IMR-90 (cell line): ENCODE results near the gene GNAS. TPM values are rescaled to one million over a fixed set of nuclear protein-coding genes. Genes with fewer than 3 reads are reported as not detected.
A peak's percentile ranks its signal among the peaks of the same experiment; 100 is the strongest.

ENCODE experiments used
- ATAC-seq: fragments of 200-7000 bp; cut with Tn5 transposase; 2 replicates; pipeline ENCODE4 v1.9.1; 2020; ENCODE audit warnings: low read depth, mild to moderate bottlenecking, moderate library complexity
- BruUV-seq: library from RNA; stranded (reverse); fragments of 400-500 nt; replicated peaks from 2 replicates; lab custom pipeline; 2021; lab: Mats Ljungman, UMichigan
- CTCF ChIA-PET: fragments of 300-600 bp; formaldehyde crosslinking; extraction: SDS; loops from one replicate; lab custom pipeline; 2021; ENCODE audit warnings: antibody characterized with exemption; lab: Yijun Ruan, JAX
- POLR2A ChIA-PET: fragments of 300-600 bp; sonication (Branson Sonifier 250); formaldehyde crosslinking; loops from one replicate; lab custom pipeline; 2022; ENCODE audit warnings: antibody characterized with exemption; ENCODE audit not compliant: unreplicated experiment; lab: Charles Lee
- DNase-seq: peaks from one replicate; pipeline ENCODE4 v3.0.0; 2013
- H2AFZ ChIP-seq: replicated peaks from 2 replicates; pipeline ENCODE3; 2013; ENCODE audit warnings: low read length, mild to moderate bottlenecking; ENCODE audit not compliant: poor library complexity
- H2AK5ac ChIP-seq: 2 replicates; pipeline ENCODE4 v1.6.1; 2013; ENCODE audit warnings: low read depth, low read length, inconsistent platforms
- H2AK9ac ChIP-seq: replicated peaks from 2 replicates; pipeline ENCODE3; 2013; ENCODE audit warnings: mild to moderate bottlenecking, low read depth, low read length, moderate library complexity; ENCODE audit not compliant: poor library complexity
- H2BK120ac ChIP-seq: 2 replicates; pipeline ENCODE4 v1.6.1; 2013; ENCODE audit warnings: low read depth, low read length, inconsistent platforms
- H2BK15ac ChIP-seq: 3 replicates; pipeline ENCODE4 v1.6.1; 2013; ENCODE audit warnings: low read depth, low read length, inconsistent platforms
- H2BK20ac ChIP-seq: 2 replicates; pipeline ENCODE4 v1.6.1; 2013; ENCODE audit warnings: low read depth, mild to moderate bottlenecking, inconsistent platforms, low read length, moderate library complexity
- H2BK5ac ChIP-seq: 2 replicates; pipeline ENCODE4 v1.6.1; 2013; ENCODE audit warnings: mild to moderate bottlenecking, low read depth, low read length, inconsistent platforms; ENCODE audit not compliant: poor library complexity, severe bottlenecking
- H3K14ac ChIP-seq: replicated peaks from 2 replicates; pipeline ENCODE4 v1.6.1; 2013; ENCODE audit warnings: low read depth, low read length, inconsistent platforms
- H3K18ac ChIP-seq: 2 replicates; pipeline ENCODE4 v1.6.1; 2013; ENCODE audit warnings: low read depth, low read length, control low read depth
- H3K23ac ChIP-seq: 2 replicates; pipeline ENCODE4 v1.6.1; 2013; ENCODE audit warnings: low read depth, low read length, inconsistent platforms
- H3K27ac ChIP-seq: 2 replicates; pipeline ENCODE4 v1.5.1; 2013; ENCODE audit warnings: mild to moderate bottlenecking, control low read depth, low read length; ENCODE audit not compliant: insufficient read depth
- H3K27me3 ChIP-seq: 2 replicates; pipeline ENCODE4 v1.6.1; 2013; ENCODE audit warnings: low read length; ENCODE audit not compliant: control insufficient read depth, insufficient read depth
- H3K36me3 ChIP-seq: 2 replicates; pipeline ENCODE4 v1.6.1; 2013; ENCODE audit warnings: low read length, mixed read lengths; ENCODE audit not compliant: control insufficient read depth, insufficient read depth
- H3K4ac ChIP-seq: 2 replicates; pipeline ENCODE4 v1.6.1; 2013; ENCODE audit warnings: low read depth, low read length, inconsistent platforms
- H3K4me1 ChIP-seq: 2 replicates; pipeline ENCODE4 v1.6.1; 2013; ENCODE audit warnings: low read length, mixed read lengths; ENCODE audit not compliant: control insufficient read depth, insufficient read depth
- H3K4me2 ChIP-seq: 2 replicates; pipeline ENCODE4 v1.6.1; 2013; ENCODE audit warnings: low read depth, mild to moderate bottlenecking, control low read depth, low read length, moderate library complexity
- H3K4me3 ChIP-seq: 2 replicates; pipeline ENCODE4 v1.5.1; 2013; ENCODE audit warnings: low read depth, mild to moderate bottlenecking, control low read depth, low read length, moderate library complexity; ENCODE audit not compliant: insufficient read depth
- H3K56ac ChIP-seq: 2 replicates; pipeline ENCODE4 v1.6.1; 2013; ENCODE audit warnings: low read length, inconsistent platforms; ENCODE audit not compliant: insufficient read depth; ENCODE audit errors: extremely low read depth
- H3K79me1 ChIP-seq, 2 experiments: 2 replicates each; pipeline ENCODE4 v1.6.1; 2013; ENCODE audit warnings: low read length in 2 of 2, inconsistent platforms in 1 of 2, low read depth in 1 of 2
- H3K9ac ChIP-seq: 2 replicates; pipeline ENCODE4 v1.6.1; 2013; ENCODE audit warnings: low read depth, low read length, control low read depth
- H3K9me1 ChIP-seq: 2 replicates; pipeline ENCODE4 v1.6.1; 2013; ENCODE audit warnings: low read length, inconsistent platforms; ENCODE audit not compliant: insufficient read depth
- H3K9me3 ChIP-seq: 2 replicates; pipeline ENCODE4 v1.6.1; 2013; ENCODE audit warnings: low read length; ENCODE audit not compliant: control insufficient read depth, insufficient read depth
- H4K20me1 ChIP-seq: 2 replicates; pipeline ENCODE4 v1.6.1; 2013; ENCODE audit warnings: low read length, inconsistent platforms; ENCODE audit not compliant: insufficient read depth
- H4K5ac ChIP-seq: 2 replicates; pipeline ENCODE4 v1.6.1; 2013; ENCODE audit warnings: mild to moderate bottlenecking, low read depth, low read length, control low read depth
- H4K8ac ChIP-seq, 2 experiments: 2 replicates each; pipeline ENCODE4 v1.6.1; 2013; ENCODE audit warnings: low read depth in 2 of 2, low read length in 2 of 2, control low read depth in 1 of 2, inconsistent platforms in 1 of 2
- H4K91ac ChIP-seq: 2 replicates; pipeline ENCODE4 v1.6.1; 2013; ENCODE audit warnings: low read depth, low read length, inconsistent platforms; ENCODE audit not compliant: insufficient read depth
- BHLHE40 ChIP-seq: fragments of 150-350 bp; IDR thresholded peaks from 2 replicates; pipeline ENCODE4 v1.6.1; 2016; ENCODE audit warnings: mild to moderate bottlenecking, low read depth, low read length
- CEBPB ChIP-seq: IDR thresholded peaks from 2 replicates; pipeline ENCODE4 v1.6.1; 2012; ENCODE audit warnings: low read depth, low read length, improper control_type of control experiment
- CHD1 ChIP-seq: IDR thresholded peaks from 2 replicates; pipeline ENCODE4 v1.6.1; 2012; ENCODE audit warnings: low read depth, low read length, improper control_type of control experiment
- ELK1 ChIP-seq: fragments of 150-350 bp; IDR thresholded peaks from 2 replicates; pipeline ENCODE4 v1.6.1; 2016; ENCODE audit warnings: low read depth, mild to moderate bottlenecking, low read length, moderate library complexity, borderline replicate concordance
- FOS ChIP-seq: fragments of 150-350 bp; IDR thresholded peaks from 2 replicates; pipeline ENCODE4 v1.6.1; 2016; ENCODE audit warnings: low read depth, low read length
- MAFK ChIP-seq: IDR thresholded peaks from 2 replicates; pipeline ENCODE4 v1.6.1; 2012; ENCODE audit warnings: low read depth, low read length, improper control_type of control experiment
- MAZ ChIP-seq: IDR thresholded peaks from 2 replicates; pipeline ENCODE4 v1.6.1; 2012; ENCODE audit warnings: low read depth, mild to moderate bottlenecking, low read length, improper control_type of control experiment, moderate library complexity, borderline replicate concordance
- MXI1 ChIP-seq: IDR thresholded peaks from 2 replicates; pipeline ENCODE4 v1.6.1; 2012; ENCODE audit warnings: low read depth, mild to moderate bottlenecking, low read length, moderate library complexity, borderline replicate concordance
- NFE2L2 ChIP-seq: fragments of 150-350 bp; IDR thresholded peaks from 2 replicates; pipeline ENCODE4 v1.6.1; 2016; ENCODE audit warnings: low read depth, mild to moderate bottlenecking, low read length
- POLR2A ChIP-seq: IDR thresholded peaks from 2 replicates; pipeline ENCODE4 v1.6.1; 2012; ENCODE audit warnings: mild to moderate bottlenecking, low read depth, low read length
- RAD21 ChIP-seq: IDR thresholded peaks from 2 replicates; pipeline ENCODE4 v1.6.1; 2012; ENCODE audit warnings: low read length, improper control_type of control experiment
- RCOR1 ChIP-seq: IDR thresholded peaks from 2 replicates; pipeline ENCODE4 v1.6.1; 2012; ENCODE audit warnings: mild to moderate bottlenecking, low read length, improper control_type of control experiment; ENCODE audit not compliant: insufficient replicate concordance
- RFX5 ChIP-seq: IDR thresholded peaks from 2 replicates; pipeline ENCODE4 v1.8.0; 2012; ENCODE audit warnings: low read depth, mild to moderate bottlenecking, low read length, moderate library complexity
- SMC3 ChIP-seq: fragments of 150-350 bp; IDR thresholded peaks from 2 replicates; pipeline ENCODE4 v1.6.1; 2016; ENCODE audit warnings: low read depth, mild to moderate bottlenecking, antibody characterized with exemption, low read length, moderate library complexity
- WGBS, 2 experiments: methylation state at CpG; one replicate each; pipeline versions ENCODE4 v1.1.5 to v1.1.7; 2013; ENCODE audit warnings: missing lambda C conversion rate in 2 of 2; ENCODE audit not compliant: insufficient read length in 1 of 2; ENCODE audit errors: extremely low coverage in 2 of 2; 5-methylcytosine and 5-hydroxymethylcytosine counted together
- dilution Hi-C: fragments of 300-500 bp; cut with HindIII; formaldehyde crosslinking; loops from one replicate; pipeline ENCODE4 v1.14.3; 2018; ENCODE audit warnings: low sequenced_read_pairs; ENCODE audit not compliant: unreplicated experiment
- in situ Hi-C: fragments of 300-500 bp; cut with MboI; formaldehyde crosslinking; loops from 3 replicates; pipeline ENCODE4 v1.14.3; 2019; ENCODE audit warnings: low sequenced_read_pairs, inconsistent platforms, mixed read lengths
- intact Hi-C: fragments of 100-400 bp; cut with micrococcal nuclease; formaldehyde crosslinking; loops from 2 replicates; pipeline ENCODE4 v1.10.0; 2022
- polyA plus RNA-seq, 3 experiments: library from polyadenylated mRNA; depleted of rRNA; stranded (reverse); fragments of >200 nt; gene quantifications; 2 replicates each; pipeline ENCODE4 v1.2.3, GENCODE V29; 2012; ENCODE audit warnings: low replicate concordance in 1 of 3
- total RNA-seq: library from RNA; depleted of rRNA; stranded (reverse); fragments of >200 nt; gene quantifications from 2 replicates; pipeline ENCODE4 v1.2.3, GENCODE V29; 2012
- TF ChIP-seq, protein P1 (sequence below): conservative IDR thresholded peaks from 2 replicates; pipeline ENCODE4 v1.5.1; 2012; ENCODE audit warnings: mild to moderate bottlenecking, low read depth, low read length, improper control_type of control experiment
- TF ChIP-seq, protein P2 (sequence below): fragments of 150-350 bp; IDR thresholded peaks from 2 replicates; pipeline ENCODE4 v1.6.1; 2017; ENCODE audit warnings: mild to moderate bottlenecking, antibody characterized with exemption, low read length, low read depth

Gene GNAS
- total and polyA plus RNA-seq, 2 of the 4 experiments (the other 2 are of a cell fraction) = 397 to 1,356 TPM

DNA sequence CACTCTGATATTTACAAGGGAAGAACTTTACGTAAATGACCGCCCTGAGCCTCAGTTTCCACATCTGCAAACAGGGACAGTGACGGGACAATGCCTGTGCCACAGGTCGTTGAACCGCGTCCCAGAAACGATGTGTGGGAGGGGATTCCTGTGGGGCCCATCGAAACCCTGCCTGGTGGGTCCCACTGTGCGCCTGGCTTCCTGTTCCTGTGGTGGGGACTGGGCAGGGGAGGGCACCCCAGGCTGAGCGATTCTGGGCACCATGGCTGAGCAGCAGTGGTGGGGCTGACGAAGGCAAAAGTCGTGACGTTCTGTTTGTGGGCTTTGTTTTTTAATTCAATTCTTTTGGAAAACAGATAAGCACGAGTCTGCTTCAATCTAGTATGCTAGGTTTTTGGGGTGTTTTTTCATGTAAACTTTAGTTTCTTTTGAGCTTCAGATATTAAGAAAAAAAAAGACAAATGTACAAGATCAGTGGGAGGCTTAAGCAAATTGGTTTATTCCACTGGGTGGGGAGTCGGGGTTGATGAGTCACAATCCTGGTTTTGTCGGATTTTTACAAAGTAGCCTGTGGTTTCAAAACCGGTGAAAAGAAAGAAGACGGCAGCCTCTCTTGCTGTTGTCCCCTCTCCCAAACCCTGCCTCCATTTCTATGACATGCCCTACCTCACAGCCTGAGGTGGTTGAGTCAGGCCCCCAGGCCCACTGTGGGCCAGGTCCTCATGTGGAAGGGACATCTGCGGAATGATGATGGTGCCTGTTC lies 42.2 kb upstream of the GNAS start:
- Histone ChIP-seq H2BK5ac (no peak overlapping the region), H2BK20ac (no peak overlapping the region), H3K9me3 (no peaks in the 10 kb centered on the region), H4K91ac (no peak overlapping the region), H3K27me3 (peaks cover 26% of the 10 kb centered on the region), H3K14ac (no peak overlapping the region), H3K4me1 (peaks cover 2% of the 10 kb centered on the region; the same call in 1 of the 2 replicates), H3K79me1 (no peaks in the 10 kb centered on the region), H2AK9ac (no peak overlapping the region), H3K9me1 (no peaks in the 10 kb centered on the region; the same call in 1 of the 2 replicates), H2AK5ac (no peak overlapping the region), H4K20me1 (no peaks in the 10 kb centered on the region), H3K4me2 (no peak overlapping the region), H2BK120ac (no peak overlapping the region), H3K9ac (no peak overlapping the region), H3K4me3 (no peak overlapping the region), H3K36me3 (no peaks in the 10 kb centered on the region), H3K23ac (no peak overlapping the region), H3K18ac (no peak overlapping the region), H2AFZ (no peak overlapping the region), H4K8ac (no peak overlapping the region), H4K5ac (no peak overlapping the region), H3K27ac (no peak overlapping the region), H2BK15ac (no peak overlapping the region), H3K56ac (no peak overlapping the region), H3K4ac (no peak overlapping the region)
- no TSS peak for BruUV-seq
- POLR2A ChIA-PET = no interaction called here
- CTCF ChIA-PET = no interaction called here
- dilution Hi-C loops (no loop called here), intact Hi-C loops (no loop called here), in situ Hi-C loops (no loop called here)
- WGBS, 2 experiments = 80% methylated on average over 12 of the region's 19 CpGs; no CpG with 5 or more reads in 1 of the 2 experiments
- DNase-seq (peak; percentile 4), ATAC-seq (no peak)
- no peak for TF ChIP-seq POLR2A
- TF ChIP-seq MAZ = no peak
- TF ChIP-seq, protein P1, sequence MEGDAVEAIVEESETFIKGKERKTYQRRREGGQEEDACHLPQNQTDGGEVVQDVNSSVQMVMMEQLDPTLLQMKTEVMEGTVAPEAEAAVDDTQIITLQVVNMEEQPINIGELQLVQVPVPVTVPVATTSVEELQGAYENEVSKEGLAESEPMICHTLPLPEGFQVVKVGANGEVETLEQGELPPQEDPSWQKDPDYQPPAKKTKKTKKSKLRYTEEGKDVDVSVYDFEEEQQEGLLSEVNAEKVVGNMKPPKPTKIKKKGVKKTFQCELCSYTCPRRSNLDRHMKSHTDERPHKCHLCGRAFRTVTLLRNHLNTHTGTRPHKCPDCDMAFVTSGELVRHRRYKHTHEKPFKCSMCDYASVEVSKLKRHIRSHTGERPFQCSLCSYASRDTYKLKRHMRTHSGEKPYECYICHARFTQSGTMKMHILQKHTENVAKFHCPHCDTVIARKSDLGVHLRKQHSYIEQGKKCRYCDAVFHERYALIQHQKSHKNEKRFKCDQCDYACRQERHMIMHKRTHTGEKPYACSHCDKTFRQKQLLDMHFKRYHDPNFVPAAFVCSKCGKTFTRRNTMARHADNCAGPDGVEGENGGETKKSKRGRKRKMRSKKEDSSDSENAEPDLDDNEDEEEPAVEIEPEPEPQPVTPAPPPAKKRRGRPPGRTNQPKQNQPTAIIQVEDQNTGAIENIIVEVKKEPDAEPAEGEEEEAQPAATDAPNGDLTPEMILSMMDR = no peak
- TF ChIP-seq RFX5 = no peak
- TF ChIP-seq ELK1 = no peak
- TF ChIP-seq MAFK = no peak
- TF ChIP-seq, protein P2, sequence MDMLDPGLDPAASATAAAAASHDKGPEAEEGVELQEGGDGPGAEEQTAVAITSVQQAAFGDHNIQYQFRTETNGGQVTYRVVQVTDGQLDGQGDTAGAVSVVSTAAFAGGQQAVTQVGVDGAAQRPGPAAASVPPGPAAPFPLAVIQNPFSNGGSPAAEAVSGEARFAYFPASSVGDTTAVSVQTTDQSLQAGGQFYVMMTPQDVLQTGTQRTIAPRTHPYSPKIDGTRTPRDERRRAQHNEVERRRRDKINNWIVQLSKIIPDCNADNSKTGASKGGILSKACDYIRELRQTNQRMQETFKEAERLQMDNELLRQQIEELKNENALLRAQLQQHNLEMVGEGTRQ = no peak
- TF ChIP-seq RAD21 = no peak
- TF ChIP-seq CEBPB = no peak
- no peak for TF ChIP-seq CHD1
- no peak for TF ChIP-seq MXI1
- no peak for TF ChIP-seq BHLHE40
- no peak for TF ChIP-seq SMC3
- no peak for TF ChIP-seq FOS
- no peak for TF ChIP-seq NFE2L2
- TF ChIP-seq RCOR1 = no peak
